Measurements from ENCODE around the gene MT2A. TPM values are rescaled to one million over a fixed set of nuclear protein-coding genes. Genes with fewer than 3 reads are reported as not detected.

MT2A gene
- total RNA-seq: 602 and 1,004 TPM in 2 replicates

DNA sequence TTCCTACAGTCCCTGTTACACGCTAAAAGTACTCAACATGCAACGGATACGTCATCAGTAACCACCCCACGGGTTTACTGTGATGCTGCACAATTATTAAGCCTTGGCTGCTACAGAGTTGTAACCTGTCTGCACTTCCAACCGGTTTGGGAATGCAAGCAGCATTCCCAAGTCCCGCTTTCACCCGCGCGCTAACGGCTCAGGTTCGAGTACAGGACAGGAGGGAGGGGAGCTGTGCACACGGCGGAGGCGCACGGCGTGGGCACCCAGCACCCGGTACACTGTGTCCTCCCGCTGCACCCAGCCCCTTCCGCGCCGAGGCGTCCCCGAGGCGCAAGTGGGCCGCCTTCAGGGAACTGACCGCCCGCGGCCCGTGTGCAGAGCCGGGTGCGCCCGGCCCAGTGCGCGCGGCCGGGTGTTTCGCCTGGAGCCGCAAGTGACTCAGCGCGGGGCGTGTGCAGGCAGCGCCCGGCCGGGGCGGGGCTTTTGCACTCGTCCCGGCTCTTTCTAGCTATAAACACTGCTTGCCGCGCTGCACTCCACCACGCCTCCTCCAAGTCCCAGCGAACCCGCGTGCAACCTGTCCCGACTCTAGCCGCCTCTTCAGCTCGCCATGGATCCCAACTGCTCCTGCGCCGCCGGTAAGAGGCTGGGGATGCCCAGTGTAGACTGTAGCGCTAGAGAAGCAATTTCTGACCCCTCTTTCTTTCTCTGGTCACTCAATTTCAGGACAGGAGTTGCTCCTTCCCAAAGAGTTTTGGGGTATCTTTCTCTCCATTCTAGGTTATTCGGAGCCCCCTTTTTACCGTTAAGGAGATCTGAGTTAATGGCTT lies at the start of gene MT2A:
Gene MT2A (plus strand): TSS at position 542 of the 833 bp plus-strand sequence. CDS start 72 bp downstream, at position 614.

DNA sequence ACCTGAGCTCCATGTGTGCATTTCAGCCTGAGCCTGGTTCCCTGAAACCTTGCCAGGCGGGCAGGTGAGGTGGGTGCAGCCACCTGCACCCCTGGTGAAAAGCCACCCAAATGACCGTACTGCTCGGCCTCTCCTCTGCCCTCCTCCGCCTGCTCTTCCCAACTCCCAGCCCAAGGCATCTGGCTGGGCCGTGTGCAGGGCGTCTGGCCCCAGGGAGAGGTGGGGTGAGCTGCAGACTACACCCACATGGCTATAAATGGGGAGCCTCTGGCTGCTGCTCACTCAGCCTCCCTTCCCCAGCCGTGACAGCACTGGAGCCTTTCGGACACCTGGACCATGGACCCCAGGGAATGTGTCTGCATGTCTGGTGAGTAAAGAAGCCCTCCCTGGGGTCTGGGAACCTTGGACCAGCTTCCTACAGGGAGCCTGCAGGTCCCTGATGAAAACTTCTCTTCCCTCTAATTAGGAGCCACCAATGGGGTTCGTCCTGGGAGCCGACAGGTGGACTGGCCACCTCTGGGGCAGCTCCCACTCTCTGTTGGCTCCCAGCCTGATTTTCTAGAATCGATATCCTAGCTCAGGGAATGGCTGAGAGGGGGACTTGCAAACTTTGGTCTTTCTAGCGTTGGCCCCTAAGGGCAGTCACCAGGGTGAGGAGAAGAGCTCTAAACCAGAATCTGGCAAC lies 43.4 kb upstream of the MT2A start, which contains the start of gene MT4:
Gene MT4 (plus strand): TSS at position 281 of the 685 bp plus-strand sequence. CDS start 56 bp downstream, at position 337.

DNA sequence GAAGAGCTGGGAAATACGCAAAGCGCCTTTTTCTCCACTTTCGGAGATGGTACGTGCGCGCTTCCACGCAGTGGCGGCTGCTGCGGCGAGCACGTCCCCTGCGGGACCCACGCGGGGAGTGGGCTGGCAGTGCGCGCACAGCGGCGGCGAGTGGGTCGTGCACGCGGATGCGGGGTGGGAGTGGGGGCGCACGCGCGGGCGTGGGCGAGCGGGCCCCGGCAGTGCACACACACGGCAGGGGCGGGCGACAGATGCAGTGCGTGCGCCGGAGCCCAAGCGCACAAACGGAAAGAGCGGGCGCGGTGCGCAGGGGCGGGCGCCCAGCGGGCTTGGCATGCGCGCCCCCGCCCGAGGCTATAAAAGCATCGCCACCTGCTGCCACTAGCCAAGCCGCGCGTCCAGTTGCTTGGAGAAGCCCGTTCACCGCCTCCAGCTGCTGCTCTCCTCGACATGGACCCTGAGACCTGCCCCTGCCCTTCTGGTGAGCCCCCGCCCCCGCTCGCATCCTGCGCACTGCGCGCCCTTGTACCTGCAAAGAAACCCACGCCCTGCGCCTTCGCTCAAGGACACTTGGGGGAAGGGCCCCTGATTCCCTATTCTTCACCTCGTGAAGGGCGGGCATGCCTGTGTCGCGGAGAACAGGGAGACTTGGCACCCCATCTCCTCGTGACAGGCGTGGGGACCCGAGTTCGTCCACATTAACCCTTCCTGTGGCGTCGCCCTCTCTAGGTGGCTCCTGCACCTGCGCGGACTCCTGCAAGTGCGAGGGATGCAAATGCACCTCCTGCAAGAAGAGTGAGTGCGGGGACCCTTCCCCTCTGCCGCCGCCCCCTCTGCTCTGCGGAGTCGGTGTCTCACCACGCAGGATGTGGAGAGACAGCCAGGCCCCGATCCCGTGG lies 19.0 kb upstream of the MT2A start, which contains the start of gene MT3:
Gene MT3 (plus strand): TSS at position 388 of the 899 bp plus-strand sequence. CDS start 63 bp downstream, at position 451.

DNA sequence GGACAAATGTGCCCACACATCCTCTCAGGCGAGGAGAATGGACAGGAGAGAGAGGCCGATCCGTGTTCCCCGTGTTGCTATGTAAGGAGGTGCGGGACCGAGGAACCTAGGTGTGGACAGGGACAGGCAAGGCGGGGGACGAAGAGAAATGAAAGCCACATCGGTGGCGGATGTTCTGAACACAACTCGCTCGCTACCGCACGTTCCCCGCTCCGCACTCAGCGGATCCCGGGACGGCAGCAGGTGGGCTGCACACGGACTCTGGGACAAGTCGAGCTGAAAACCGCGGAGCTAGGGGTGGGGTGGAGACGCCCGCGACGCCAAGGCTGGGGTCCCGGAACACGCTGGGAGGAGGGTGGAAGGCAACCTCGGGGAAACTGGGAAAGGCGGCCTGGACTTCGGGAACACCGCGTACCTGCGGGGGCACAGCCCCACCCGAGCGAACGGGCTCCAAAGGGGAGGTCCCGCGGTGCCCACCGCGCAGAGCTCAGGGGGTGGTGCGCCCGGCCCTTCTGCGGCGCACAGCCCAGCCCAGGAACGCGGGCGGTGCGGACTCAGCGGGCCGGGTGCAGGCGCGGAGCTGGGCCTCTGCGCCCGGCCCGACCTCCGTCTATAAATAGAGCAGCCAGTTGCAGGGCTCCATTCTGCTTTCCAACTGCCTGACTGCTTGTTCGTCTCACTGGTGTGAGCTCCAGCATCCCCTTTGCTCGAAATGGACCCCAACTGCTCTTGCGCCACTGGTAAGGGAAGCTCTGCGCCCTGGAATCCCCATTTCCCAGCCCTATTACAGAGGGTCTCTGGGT lies 17.0 kb downstream of the MT2A start, which contains the start of gene MT1E:
Gene MT1E (plus strand): TSS at position 642 of the 803 bp plus-strand sequence. CDS start 71 bp downstream, at position 713.

DNA sequence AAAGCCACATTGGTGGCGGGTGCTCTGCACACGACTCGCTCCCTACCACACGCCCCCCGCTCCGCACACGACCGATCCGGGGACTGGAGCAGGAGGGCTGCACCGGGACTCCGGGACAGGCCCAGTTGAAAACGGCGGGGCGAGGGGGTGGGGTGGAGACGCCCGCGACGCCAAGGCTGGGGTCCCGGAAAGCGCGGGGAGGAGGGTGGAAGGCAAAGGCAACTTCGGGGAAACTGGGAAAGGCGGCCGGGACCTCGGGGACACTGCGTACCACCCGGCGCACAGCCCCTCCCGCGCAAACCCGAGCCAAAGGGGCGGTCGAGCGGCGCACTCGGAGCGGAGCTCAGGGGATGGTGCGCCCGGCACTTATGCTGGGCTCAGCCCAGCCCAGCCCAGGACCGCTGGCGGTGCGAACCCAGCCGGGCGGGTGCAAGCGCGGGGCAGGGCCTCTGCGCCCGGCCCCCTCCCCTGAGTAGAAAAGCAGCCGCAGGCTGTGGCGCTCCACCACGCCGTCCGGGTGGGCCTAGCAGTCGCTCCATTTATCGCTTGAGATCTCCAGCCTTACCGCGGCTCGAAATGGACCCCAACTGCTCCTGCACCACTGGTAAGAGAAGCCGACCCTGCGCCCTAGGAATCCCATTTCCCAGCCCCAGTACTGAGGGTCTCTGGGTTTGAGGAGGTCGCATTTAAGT lies 23.9 kb downstream of the MT2A start, which contains the start of gene MT1M:
Gene MT1M (plus strand): TSS at position 504 of the 692 bp plus-strand sequence. CDS start 73 bp downstream, at position 577.

DNA sequence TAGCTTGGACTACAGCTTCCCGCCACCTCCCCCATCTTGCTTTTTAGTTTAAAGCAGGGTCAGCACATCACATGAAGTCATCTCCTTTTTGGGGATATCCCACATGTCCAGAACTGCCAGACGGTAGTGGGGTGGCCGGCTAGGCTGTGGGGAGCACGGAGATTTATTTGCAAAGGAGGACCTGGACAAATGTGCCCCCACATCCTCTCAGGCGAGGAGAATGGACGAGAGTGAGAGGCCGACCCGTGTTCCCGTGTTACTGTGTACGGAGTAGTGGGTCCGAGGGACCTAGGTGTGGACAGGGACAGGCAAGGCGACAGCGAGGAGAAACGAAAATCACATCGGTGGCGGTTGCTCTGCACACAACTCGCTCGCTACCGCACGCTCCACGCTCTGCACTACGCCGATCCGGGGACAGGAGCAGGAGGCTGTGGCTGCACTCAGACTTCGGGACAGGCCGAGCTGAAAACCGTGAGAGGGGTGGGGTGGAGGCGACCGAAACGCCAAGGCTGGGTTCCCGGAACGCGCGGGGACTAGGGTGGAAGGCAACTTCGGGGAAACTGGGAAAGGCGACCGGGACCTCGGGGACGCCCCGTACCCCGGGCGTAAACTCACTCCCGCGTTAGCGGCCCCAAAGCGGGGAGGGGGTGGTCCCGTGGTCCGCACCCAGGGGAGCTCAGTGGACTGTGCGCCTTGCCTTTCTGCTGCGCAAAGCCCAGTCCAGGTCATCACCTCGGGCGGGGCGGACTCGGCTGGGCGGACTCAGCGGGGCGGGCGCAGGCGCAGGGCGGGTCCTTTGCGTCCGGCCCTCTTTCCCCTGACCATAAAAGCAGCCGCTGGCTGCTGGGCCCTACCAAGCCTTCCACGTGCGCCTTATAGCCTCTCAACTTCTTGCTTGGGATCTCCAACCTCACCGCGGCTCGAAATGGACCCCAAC lies 29.7 kb downstream of the MT2A start, which contains the start of gene MT1A:
Gene MT1A (plus strand): TSS at position 853 of the 937 bp plus-strand sequence. CDS start 73 bp downstream, at position 926.

DNA sequence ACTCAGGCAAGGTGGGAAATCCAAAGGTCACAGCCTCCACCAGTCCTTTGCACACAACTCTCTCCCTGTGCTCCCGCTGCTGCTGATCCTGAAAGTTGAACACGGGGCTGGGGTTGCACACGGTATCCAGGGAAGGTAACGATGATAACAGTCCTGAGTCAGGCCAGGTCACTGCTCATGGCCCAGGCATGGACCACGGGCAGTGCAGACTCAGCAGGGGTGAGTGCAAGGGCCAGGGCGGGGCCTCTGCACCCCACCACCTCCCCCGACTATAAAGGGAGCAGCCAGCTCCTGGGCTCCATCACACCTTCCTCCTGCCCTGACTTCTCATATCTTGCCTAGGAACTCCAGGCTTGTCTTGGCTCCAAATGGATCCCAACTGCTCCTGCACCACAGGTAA lies 43.2 kb downstream of the MT2A start, which contains the start of gene MT1B:
Gene MT1B (plus strand): TSS at position 301 of the 400 bp plus-strand sequence. CDS start 68 bp downstream, at position 369.

DNA sequence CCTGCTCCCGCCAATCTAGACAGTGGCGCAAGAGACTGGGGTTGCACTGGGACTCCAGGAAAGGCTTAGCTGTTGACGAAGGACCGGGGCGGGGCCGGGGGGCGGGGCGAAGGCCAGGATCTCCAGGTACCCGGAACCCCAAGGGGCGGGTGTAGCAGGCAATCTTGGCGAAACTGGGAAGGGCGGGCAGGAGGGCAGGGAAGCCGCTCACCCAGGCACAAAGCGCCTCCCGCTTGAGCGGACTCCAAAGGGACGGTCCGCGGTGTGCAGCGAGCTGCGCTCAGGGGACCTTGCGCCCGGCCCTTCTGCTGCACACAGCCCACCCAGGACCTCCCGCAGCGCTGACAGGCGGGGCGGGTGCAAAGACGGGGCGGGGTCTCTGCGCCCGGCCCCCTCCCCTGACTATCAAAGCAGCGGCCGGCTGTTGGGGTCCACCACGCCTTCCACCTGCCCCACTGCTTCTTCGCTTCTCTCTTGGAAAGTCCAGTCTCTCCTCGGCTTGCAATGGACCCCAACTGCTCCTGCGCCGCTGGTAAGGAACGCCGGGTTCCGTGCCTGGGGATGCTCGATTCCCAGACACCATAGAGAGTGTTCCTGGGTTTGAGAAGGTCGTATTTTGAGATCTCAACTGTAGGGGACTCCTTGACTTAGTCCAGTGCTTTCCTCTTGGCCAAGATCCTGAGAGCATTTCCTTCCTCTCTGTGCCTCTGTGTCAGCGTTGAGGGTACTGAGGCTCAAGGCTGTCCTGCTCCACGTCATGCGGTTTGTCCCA lies 49.4 kb downstream of the MT2A start, which contains the start of gene MT1F:
Gene MT1F (plus strand): TSS at position 405 of the 772 bp plus-strand sequence. CDS start 100 bp downstream, at position 505.

Other genes starting within 250 kb of the MT2A start
- 107 and 112 TPM in 2 replicates for gene AMFR, start 183.0 kb upstream of the MT2A start, total RNA-seq
- 63.7 and 67.4 TPM in 2 replicates for gene NUDT21, start 157.3 kb upstream of the MT2A start, total RNA-seq
- 49.7 and 62.8 TPM in 2 replicates for gene OGFOD1, start 157.0 kb upstream of the MT2A start, total RNA-seq
- 29.3 and 35.9 TPM in 2 replicates for gene BBS2, start 88.6 kb upstream of the MT2A start, total RNA-seq
- not detected in 2 replicates for gene MT4, start 43.5 kb upstream of the MT2A start, total RNA-seq
- gene MT3, start 19.1 kb upstream of the MT2A start, total RNA-seq: not detected in 2 replicates
- gene MT1E, start 17.2 kb downstream of the MT2A start, total RNA-seq: 367 and 549 TPM in 2 replicates
- gene MT1M, start 24.1 kb downstream of the MT2A start, total RNA-seq: not detected in 2 replicates
- not detected in 2 replicates for gene MT1A, start 30.1 kb downstream of the MT2A start, total RNA-seq
- gene MT1B, start 43.3 kb downstream of the MT2A start, total RNA-seq: not detected in 2 replicates
- gene MT1F, start 49.4 kb downstream of the MT2A start, total RNA-seq: 1.5 and 6.8 TPM in 2 replicates
- gene MT1G, start 59.5 kb downstream of the MT2A start, total RNA-seq: 1.1 TPM in 1 of 2 replicates, not detected in the other
- gene MT1H, start 61.2 kb downstream of the MT2A start, total RNA-seq: not detected in 2 replicates
- 1,022 and 1,842 TPM in 2 replicates for gene MT1X, start 73.9 kb downstream of the MT2A start, total RNA-seq
- gene NUP93, start 121.5 kb downstream of the MT2A start, total RNA-seq: 52.4 and 72.1 TPM in 2 replicates